DOHH2 (cell line): ENCODE measurements around the gene TFR2.

Source experiments
- EZH2phosphoT487 ChIP-seq: fragments of 200-600 bp; sonication (generic); IDR thresholded peaks from 2 replicates; pipeline ENCODE4 v1.6.1; 2017; ENCODE audit warnings: borderline replicate concordance, mild to moderate bottlenecking, antibody characterized with exemption, low read length, moderate library complexity, mixed read lengths
- TF ChIP-seq, protein P1 (sequence below): fragments of 200-600 bp; sonication (generic); IDR thresholded peaks from one replicate; pipeline ENCODE4 v1.5.1; 2014; ENCODE audit warnings: antibody characterized with exemption, mild to moderate bottlenecking, low read depth, low read length; ENCODE audit not compliant: poor library complexity, severe bottlenecking

DNA sequence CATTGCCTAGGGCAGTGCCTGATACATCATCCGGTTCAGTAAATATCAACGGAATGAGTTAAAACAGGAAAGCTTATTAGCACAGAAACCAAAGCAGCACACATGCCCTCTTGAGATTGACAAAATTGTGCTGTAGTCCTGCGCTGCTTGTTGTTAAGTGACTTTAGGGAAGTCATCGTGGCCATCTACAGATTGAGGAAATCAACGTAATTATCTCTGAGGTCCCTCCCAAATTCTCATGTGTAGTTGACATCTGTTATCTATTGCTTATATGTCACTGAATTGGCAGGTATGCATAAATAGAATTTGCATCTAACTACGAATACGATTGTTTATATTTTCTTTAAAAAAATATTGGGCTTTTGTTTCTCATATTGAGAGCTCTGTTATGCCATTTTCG, 28.7 kb upstream of the TFR2 start:
- TF ChIP-seq, protein P1, sequence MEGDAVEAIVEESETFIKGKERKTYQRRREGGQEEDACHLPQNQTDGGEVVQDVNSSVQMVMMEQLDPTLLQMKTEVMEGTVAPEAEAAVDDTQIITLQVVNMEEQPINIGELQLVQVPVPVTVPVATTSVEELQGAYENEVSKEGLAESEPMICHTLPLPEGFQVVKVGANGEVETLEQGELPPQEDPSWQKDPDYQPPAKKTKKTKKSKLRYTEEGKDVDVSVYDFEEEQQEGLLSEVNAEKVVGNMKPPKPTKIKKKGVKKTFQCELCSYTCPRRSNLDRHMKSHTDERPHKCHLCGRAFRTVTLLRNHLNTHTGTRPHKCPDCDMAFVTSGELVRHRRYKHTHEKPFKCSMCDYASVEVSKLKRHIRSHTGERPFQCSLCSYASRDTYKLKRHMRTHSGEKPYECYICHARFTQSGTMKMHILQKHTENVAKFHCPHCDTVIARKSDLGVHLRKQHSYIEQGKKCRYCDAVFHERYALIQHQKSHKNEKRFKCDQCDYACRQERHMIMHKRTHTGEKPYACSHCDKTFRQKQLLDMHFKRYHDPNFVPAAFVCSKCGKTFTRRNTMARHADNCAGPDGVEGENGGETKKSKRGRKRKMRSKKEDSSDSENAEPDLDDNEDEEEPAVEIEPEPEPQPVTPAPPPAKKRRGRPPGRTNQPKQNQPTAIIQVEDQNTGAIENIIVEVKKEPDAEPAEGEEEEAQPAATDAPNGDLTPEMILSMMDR = no peak
- TF ChIP-seq EZH2phosphoT487 = no peak
